8988T (cell line): Measurements from ENCODE around the gene ANKS6.

Experiments used
- DNase-seq: peaks from one replicate; pipeline ENCODE4 v3.0.0; 2011

Gene ANKS6

GRCh38 chr9:98790842-98791607 lies 5.3 kb downstream of the ANKS6 start:
- DNase-seq = peak; percentile 78

- no peak for DNase-seq
These were observed 6.1 kb downstream of the ANKS6 start for GRCh38 chr9:98790134-98790841.

DNA sequence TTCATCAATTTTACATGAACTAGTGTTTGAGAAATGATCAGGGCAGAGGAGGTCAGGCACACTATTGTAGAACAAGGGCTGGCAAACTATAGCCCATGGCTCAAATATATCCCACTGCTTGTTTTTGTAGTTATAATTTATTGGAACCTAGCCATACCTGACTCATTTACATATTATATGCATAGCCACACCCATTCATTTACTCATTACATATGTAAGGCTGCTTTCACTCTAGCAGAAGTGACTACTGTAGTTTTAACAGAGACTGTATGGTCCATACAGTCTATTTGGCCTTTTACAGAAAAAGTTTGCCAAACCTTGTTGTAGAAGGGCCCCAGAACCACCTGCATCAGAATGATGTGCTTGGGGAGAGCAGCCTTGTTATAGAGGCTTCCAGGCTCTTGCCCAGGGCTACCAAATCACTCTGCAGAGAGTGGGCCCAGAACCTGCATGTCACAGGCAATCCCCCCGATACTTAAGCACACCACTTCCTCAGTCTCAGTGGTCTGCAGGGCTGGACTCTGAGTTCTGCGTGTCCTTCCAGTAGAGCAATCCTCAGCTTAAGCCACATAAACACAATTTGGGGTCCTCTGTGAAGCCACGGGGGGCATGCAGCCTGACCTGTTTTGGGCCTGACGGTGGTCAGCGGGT lies 6.7 kb downstream of the ANKS6 start:
- no peak for DNase-seq

DNA sequence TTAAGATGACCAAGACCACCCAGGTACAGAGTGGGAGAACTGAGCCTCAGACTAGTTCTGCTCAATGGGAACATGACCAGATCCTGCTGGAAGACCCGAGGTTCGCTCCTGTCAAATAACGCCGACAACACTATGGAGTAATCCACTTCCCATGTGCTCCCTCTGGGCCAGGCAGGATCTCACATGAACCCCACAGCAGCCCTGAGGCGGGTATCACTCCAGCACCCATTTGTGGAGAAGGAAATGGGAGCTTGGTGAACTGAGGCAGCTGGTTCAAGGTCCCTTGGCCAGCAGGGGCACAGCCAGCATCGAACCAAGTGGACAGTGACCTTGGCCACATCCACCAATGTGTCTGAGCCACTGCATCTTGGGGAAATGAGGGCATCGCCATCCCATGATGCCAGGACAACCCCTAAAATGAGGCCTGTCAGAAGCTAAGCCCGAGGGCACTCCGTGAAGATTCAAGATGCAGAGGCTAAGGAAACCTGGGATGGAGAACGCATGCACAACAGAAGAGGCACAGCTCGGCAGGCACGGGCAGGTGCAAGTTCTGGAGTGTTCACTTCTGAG lies 8.5 kb downstream of the ANKS6 start:
- DNase-seq = no peak

DNA sequence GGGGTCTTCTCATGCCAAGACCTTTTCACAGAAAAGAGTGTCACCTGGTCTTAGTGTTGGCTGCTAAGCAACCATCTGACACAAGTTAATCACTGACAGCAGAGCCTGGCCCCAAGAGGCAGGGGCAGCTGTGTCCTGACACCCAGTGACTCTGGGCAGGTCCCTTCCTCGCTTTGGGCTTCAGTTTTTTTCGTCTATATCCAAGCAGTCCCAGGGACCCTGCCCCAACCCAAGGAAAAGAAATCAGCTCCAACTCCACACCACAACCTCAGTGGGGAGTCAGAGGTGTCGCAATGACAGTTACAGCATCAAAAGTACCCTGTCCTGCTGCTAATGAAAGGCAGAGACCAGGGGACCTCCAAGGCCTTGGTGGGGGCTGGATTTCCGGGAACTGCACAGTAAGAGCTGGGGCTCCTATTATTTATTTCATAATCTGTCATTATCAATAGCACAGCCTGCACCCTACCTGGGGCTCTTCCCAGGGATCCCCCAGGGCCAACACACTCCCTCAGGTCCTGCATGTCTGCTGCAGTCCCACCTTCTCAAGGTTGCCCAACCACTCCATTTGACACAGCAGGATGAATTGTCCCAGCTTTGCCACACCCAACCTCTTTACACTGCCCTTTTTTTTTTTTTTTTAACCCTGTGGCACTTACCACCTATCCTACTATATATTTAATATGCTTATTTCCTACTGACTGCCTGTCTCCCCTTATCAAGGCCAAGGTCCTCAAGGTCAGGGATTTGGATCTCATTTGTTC lies 9.4 kb downstream of the ANKS6 start:
- DNase-seq = no peak

- no peak for DNase-seq
These were observed 11.2 kb downstream of the ANKS6 start for GRCh38 chr9:98784831-98785806.

DNA sequence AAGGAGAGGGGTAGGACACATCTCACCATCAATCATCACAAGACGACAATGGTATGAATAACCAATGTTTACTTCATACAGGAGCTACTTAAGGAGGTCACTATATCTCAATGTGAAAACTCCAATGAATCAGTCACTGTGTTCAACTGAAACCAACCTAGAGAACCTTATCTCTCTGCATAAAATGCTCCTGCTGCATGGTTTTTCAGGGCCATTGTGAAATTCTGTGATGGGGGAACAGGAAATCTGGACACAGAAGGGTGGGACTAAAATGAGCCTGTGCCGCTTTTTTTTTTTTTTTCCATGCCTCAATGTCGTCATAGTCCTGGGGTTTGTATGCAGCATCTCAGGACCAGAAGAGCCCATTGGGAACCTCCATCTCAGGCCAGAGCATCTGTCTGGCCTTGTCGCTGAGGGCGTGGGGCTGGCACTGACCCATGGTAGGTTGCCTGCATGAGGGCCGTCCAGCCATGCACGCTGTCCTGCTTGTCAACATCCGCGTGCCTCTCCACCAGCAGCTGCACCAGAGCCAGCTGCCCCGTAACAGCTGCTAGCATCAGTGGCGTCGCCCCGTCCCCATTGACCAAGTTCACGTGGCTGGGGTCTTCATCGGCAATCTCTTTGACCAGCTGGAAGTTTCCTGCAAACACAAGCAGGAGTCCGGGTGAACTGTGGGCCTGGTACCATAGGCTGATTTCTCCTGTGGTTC lies 12.7 kb downstream of the ANKS6 start:
- no peak for DNase-seq

DNA sequence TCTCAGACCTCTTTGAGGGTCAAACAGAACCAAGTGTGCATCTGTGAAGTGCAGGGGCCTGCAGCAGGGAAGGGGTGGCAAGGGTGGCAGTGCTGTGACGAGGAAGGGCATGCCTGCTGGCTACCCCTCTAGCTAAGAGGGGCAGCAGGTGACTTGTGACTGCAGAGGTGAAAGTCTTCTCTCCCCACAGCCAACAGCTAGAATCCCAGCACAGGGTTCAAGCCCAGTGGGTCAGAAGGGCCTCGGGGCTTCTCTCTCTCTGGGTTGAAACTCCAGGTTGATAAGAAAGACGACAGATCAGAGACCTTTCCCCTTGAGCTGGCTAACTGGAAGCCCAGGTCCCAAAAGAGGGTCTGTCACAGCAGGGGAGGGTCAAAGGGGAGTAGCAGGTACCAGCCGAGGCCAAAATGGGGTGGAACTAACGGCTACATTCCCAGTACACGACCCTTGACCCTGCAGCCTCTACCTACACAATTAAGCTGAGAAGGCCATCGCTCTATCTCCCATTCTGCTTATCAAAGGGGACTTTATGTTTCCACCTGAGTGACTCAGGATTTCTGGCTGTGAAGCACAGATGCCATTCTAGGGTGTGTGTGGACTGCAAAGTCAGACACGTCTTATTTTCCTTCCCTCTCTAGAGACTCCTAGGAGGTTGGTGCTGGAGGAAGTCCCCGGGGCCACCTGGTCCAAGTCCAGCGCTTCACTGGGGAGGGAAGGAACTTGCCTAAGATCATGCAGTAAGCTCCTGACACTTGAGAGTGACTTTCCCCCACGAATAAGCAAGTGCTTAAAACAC lies 14.6 kb downstream of the ANKS6 start:
- DNase-seq = no peak

DNA sequence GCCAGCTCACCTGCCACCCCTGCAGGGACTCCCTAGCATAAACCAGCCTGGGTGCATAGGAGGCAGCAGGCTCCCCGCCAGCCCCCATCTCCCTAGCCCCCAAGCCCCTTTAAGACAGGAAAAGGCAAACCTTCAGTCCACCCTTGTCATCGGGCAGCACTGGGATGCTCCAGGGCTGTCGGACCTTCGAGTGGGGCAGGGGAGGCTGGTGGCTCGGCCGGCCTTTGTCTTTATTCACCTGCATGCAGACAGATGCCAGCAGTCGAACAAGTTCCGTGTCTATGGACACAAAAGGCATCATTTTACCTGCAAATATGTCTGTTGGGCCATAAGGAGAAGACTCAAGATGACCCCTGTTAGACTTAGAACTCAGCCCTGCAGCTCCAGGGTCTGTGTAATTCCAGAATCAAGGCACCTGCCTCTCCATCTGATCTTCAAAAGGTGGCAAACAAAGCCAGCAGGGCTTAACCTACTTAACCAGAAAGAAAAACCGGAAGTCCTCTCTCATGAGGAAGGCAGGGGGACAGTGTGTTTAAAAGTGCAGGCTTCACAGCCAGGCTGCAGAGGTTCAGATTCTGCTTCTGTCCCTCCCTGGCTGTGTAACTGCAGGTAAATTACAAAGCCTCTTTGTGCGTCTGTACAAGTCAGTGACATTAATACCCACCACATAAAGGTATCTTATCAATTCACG lies 16.2 kb downstream of the ANKS6 start:
- no peak for DNase-seq

DNA sequence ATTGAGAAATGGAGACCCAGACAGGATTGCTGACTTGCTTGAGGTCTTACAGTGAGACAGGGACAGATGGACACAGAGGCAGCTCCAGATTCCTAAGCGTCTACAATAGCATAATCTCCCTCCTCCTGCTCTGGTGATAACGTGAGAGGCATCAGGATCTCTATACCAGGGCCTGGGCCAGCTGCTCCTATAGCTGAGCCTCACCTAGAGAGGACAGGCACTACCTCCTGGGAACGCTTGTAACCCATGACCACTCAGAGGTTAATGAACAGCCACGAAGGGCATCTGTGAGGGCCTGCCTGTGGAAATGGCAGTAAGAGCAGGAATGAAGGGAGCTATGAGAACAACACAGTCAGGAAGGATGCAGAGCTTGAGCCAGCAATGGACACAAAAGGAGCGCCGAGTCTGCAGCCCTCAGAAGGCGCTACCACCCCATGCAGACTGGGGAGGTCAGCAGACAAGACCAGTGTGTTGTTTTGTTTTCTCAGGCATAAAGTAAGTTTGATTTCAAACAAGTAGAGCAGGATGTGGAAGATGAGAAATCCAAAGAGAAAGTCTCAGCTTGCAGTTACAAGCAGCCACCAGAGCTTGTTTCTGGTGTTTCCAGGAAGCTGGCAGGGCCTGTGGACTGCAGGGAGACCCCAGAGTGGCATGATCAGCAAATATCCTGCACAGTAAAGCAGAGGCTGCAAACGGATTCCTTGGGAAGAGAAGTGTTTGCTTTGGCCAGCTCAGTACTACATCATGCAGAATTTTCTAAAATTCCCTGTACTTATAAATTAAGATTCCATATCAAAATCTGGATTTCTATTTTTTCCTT lies 17.4 kb downstream of the ANKS6 start:
- DNase-seq = no peak

DNA sequence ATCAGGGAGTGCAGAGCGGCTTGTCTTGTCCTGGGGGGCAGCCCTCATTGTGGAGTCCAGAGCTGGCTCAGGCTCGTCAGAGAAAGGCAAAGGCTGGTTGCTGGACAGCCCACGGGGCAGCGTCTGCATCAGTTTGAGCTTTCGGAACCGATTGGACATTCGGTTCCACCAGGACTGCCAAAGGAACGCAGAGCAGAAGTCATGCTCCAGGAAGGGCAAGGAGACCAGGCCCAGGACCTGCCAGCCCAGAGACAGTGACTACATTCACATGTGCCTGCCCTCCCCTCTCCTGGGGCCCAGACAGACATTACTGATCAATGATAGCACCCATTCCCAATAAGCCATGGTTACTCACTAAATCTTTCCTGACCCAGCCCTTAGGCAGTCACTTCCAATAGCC lies 18.1 kb downstream of the ANKS6 start:
- no peak for DNase-seq

GRCh38 chr9:98777618-98778017 lies 18.7 kb downstream of the ANKS6 start:
- no peak for DNase-seq

DNA sequence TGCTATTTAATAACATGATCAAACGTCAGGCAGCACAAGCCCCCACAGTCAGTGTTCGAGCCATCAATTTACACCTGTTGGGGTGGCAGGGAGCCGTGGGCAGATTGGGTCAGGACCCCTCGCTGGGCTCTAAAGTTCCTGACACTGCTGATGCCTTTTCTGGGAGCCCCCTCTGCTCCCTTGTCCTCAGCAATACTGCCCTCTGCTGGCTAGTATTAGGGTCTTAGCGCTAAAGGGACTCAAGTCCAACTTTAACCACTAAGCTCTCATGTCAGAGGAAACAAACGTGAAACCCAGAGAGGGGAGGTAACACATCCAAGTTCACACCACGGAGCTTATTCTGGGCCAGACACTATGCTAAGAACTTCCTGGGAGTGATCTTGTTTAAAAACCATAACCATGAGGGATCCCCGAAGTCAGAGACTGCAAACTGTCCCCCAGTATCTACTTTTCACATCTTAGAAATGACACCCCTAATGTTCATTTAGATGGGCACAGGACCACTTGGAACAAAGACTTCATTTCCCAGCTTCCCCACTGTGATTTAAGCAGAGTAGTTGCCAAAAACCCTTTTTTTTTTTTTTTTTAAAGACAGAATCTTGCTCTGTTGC lies 20.4 kb downstream of the ANKS6 start:
- peak; percentile 57 for DNase-seq

DNA sequence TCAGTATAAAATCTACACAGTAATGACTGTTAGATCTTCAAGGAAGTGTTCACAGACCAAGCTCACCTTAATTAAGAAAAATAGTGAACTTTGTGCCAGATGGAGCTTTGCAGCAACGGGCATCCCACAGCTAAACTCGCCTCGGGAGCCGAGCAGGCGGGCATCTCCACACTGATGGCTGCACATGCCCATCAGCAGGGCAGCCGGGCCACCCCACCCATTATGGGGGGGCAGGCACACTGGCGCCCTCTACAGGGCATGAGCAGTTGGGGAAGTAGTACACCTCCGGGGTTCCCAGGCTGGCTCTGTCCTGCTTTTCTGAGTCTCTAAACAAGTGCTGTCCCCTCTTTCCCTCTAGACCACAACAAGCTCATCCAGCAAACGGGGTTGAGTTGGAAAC lies 21.6 kb downstream of the ANKS6 start:
- DNase-seq = no peak

GRCh38 chr9:98773721-98774120 lies 22.6 kb downstream of the ANKS6 start:
- DNase-seq = no peak

DNA sequence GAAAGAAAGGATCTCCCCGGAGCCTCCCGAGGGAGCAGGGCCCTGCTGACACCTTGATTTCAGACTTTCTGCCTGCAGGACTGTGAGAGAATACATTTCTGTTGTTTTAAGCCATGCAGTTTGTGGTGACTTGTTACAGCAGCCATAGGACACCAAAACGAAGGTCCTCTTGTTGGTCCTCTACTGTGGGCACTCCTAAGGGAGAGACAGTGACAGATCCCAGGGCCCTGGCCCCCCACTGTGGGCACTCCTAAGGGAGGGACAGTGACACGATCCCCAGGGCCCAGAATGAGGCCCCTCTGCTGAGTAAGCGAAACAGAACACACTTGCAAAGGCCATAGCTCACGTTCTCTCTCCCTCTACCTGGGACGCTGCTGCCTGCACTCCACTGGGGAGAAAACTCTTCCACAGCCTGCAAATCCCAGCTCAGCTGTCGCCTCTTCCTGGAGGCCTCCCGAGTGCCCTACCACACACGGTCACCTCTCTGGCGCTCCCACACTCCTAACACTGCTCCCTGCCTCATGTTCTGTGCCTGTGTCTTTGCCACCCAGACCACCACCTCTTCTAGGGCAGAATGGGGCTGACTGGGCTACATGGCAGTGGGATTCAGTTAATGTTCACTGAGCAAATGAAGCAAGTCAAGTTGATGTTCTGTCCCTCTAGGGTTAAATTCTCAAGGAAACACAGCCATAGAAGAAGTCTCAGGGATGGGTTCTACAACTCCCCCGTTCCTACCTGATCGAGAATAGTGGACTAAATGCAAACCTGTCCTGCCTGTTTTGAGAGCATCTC lies 23.8 kb downstream of the ANKS6 start:
- no peak for DNase-seq

DNA sequence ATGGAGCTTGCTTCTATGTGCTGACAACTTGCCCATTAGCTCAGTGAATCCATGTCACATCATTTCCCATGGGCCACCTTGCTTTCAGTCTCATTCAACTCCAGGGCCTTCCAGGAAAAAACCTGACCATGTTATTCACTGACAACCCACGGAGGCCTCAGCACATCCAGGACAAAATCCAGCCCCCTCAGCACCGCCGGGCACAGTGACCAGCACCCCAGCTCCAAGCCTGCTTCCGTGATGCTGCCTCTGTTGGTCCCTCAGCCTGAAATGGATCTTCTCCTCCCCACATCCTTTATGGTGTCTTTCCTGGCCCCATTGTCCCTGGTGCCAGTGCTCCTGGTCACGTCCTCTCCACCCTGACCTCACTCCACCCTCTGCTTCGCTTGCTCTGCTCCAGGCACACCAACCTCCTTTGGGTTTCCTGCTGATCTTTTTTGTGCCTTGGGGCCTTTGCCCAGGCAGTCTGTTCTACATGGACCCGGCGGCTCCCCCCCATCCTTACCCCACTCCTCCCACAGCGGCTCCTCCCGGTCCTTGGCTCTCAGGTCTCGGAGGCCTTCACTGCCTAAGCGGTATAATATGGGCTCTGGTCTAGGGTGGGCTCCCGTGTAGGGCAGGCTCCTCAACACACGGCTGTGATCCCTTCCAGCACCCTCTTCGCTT lies 25.0 kb downstream of the ANKS6 start:
- no peak for DNase-seq
